ENCODE data around the gene EVI5.
"Not testable (repeated sequence)": the region's sequence is repeated elsewhere in the genome, so short reads cannot be mapped to it uniquely, and the experiment has no call there.

Gene EVI5

GRCh38 chr1:92679980-92680379 is 104.9 kb downstream of the EVI5 start:
- no peak for DNase-seq

GRCh38 chr1:92663775-92664174 is 121.1 kb downstream of the EVI5 start:
- no peak for DNase-seq

DNA sequence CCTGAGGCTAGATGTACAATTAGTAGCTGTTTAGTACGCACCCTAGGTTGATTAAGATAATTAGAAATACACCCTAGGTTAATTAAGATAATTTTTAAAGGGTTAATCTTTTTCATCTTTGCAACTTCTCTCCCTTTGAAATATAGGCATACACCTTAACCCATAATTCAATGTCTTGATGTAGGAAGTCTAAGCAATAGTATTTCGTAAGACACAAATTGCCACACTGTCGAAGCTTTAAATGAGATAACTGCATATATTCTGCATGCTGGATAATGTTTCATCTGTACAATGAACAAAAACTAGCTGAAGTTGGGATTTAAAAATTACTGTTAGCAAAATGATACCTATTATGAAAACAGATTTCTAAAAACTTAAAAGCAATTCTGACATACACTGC is 122.9 kb downstream of the EVI5 start:
- DNase-seq, result no peak

- no peak for DNase-seq
Measured at GRCh38 chr1:92657701-92658100, 127.2 kb downstream of the EVI5 start.

DNA sequence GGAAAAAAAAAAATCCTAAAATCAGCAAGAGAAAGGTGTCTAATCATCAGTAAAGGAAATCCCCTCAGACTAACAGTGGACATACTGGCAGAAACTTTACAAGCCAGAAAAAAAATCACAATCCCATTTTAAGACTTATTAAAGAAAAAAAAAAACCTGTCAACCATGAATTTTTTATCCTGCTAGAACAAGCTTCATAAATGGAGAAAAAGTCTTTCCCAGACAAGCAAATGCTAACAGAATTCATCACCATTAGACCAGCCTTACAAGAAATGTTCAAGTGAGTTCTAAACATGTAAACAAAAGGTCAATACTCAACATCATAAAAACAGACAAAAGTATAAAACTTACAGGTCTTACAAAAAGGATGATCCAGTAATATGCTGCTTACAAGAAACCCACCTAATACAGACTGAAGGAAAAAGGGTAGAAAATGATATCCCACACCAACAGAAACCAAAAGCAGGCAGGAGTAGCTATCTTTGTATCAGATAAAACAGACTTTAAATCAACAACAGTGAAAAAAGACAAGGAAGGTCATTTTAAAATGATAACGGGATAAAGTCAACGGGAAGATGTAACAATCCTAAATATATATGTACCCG is 129.6 kb downstream of the EVI5 start:
- DNase-seq, result no peak

GRCh38 chr1:92653605-92654381 is 131.1 kb downstream of the EVI5 start:
- no peak for DNase-seq

DNA sequence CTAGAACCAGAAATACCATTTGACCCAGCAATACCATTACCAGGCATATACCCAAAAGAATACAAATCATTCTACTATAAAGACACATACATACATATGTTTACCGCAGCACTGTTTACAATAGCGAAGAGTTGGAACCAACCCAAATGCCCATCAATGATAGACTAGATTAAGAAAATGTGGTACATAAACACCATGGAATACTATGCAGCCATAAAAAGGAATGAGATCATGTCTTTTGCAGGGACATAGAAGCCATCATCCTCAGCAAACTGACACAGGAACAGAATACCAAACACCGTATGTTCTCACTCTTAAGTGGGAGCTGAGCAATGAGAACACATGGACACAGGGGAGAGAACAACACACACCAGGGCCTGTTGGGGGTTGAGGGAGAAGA is 144.2 kb downstream of the EVI5 start:
- DNase-seq, result not testable (repeated sequence)

GRCh38 chr1:92638498-92638897 is 146.4 kb downstream of the EVI5 start:
- no peak for DNase-seq

GRCh38 chr1:92635203-92635602 is 149.7 kb downstream of the EVI5 start:
- DNase-seq, result not testable (repeated sequence)

- peak; percentile 5 for DNase-seq
Measured at GRCh38 chr1:92623187-92623778, 161.6 kb downstream of the EVI5 start.

GRCh38 chr1:92619466-92620189 is 165.3 kb downstream of the EVI5 start:
- no peak for DNase-seq

DNA sequence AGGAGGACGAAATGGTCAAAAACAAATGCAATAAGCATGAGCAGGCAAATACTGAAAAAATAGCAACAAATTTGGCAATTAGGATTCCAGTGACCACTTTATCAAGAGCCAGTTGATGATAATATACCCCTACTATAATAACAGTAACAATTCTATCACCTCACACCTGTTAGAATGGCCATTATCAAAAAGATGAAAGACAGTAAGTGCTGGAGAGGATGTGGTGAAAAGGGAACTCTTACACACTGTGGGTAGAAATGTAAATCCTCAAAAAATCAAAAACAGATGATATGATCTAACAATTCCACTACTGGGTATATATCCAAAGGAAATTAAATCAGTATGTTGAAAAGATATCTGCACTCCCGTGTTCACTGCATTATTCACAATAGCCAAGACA is 183.9 kb downstream of the EVI5 start:
- DNase-seq, result no peak

- peak; percentile 18 for DNase-seq
Measured at GRCh38 chr1:92599184-92599583, 185.7 kb downstream of the EVI5 start.

DNA sequence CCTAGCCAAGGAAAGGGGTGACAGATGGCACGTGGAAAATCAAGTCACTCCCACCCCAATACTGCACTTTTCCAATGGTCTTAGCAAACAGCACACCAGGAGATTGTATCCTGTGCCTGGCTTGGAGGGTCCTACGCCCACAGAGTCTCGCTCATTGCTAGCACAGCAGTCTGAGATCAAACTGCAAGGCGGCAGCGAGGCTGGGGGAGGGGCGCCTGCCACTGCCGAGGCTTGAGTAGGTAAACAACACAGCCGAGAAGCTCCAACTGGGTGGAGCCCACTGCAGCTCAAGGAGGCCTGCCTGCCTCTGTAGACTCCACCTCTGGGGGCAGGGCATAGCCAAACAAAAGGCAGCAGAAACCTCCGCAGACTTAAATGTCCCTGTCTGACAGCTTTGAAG is 195.5 kb downstream of the EVI5 start:
- DNase-seq, result not testable (repeated sequence)

- DNase-seq, result no peak
Measured at GRCh38 chr1:92587445-92587844, 197.5 kb downstream of the EVI5 start.

DNA sequence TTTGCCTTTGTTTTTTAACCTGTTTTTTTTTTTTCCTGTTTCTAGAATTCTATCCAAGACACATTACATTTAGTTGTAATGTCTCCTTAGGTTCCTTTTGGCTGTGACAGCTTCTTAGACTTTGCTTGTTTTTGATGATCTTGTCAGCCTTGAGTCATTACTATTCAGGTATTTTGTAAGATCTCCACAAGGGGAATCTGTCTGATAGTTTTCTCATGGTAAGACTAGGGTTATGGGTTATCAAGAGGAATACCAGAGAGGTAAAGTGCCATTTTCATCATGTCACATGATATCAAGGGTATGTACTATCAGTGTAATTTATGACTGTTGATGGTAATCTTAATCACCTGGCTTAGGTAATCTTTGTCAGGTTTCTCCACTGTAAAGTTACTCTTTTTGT is 199.1 kb downstream of the EVI5 start:
- DNase-seq, result no peak

DNA sequence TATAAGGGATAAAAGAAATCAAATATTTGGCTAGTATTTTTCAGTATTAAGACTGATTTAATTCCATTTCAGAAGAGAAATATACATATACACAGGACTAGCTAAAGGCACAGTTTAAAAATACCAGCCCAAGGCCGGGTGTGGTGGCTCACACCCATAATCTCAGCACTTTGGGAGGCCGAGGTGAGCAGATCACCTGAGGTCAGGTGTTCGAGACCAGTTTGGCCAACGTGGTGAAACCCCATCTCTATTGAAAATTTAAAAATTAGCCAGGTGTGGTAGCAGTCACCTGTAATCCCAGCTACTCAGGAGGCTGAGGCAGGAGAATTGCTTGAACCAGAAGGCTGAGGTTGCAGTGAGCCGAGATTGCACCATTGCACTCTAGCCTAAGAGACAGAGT is 200.1 kb downstream of the EVI5 start:
- DNase-seq, result not testable (repeated sequence)

- DNase-seq, result peak; percentile 64
Measured at GRCh38 chr1:92583821-92584760, 200.8 kb downstream of the EVI5 start.

DNA sequence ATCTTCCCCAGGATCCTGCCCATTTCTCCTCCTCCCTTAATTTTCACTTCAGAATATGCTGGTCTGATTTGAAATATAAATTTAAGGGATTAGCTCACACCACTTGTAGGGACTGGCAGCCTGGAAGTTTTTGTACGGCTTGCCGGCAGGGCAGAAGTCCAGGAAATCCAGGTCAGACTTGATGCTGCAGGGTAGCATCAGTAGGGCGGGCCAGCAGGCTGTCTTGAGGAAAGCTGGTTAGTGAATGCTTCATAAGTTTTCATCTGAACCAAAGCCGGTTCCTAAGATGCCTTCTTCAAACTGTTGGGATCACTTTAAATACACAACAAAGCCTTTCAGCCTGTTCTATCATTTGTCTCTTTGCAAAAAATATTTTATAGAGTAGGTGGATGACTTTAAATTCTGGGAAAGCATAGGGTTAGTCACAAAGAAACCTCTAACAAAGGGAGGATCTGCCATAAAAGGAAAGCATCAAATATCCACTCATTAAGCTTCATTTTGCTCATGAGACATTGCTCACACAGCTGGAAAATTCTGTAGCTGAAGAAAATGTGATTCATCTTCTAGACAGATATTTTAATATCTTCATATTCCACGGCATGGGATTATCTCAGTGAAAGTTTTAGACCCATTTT is 207.5 kb downstream of the EVI5 start:
- peak; percentile 3 for DNase-seq

DNA sequence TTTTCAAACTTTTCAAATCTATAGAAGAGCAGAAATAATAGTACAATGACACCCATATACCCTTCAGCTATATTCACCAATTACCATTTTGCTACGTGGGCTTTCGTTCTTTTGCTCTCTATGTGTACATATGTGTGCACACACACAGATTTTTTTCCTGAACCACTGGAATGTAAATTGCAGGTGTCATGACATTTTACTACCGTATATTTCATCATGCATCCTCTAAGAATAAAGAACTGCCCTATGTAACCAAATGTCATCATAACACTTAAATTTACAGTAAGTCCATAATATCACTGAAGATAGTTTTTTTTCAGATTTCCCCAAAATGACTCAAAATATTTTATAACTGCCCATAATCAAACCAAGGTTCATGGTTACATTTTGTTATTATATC is 209.8 kb downstream of the EVI5 start:
- DNase-seq, result no peak

- no peak for DNase-seq
Measured at GRCh38 chr1:92572520-92572919, 212.4 kb downstream of the EVI5 start.

- DNase-seq, result no peak
Measured at GRCh38 chr1:92571578-92571977, 213.3 kb downstream of the EVI5 start.
